ENCODE measurements around the gene ANTKMT.

DNA sequence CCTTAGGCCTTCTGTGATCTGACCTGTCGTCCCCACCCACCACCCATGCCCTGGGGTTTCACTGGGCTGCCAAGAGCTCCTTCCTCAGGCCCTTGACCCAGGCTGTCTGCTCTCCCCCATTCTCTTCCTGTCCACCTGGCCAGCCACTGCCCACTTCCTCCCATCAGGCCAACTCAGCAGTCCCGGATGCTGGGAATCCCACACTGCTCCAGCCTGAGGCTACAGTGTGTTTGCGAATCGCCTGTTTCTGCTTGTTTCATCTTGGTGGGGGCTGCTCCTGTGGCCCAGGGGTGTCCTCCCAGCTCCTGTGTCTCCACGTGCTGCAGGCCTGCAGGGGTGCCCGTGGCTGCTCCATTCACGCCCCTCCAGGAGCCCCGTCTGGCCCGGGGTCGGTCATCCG, 6.9 kb upstream of the ANTKMT start:
- TF ChIP-seq, protein P1, sequence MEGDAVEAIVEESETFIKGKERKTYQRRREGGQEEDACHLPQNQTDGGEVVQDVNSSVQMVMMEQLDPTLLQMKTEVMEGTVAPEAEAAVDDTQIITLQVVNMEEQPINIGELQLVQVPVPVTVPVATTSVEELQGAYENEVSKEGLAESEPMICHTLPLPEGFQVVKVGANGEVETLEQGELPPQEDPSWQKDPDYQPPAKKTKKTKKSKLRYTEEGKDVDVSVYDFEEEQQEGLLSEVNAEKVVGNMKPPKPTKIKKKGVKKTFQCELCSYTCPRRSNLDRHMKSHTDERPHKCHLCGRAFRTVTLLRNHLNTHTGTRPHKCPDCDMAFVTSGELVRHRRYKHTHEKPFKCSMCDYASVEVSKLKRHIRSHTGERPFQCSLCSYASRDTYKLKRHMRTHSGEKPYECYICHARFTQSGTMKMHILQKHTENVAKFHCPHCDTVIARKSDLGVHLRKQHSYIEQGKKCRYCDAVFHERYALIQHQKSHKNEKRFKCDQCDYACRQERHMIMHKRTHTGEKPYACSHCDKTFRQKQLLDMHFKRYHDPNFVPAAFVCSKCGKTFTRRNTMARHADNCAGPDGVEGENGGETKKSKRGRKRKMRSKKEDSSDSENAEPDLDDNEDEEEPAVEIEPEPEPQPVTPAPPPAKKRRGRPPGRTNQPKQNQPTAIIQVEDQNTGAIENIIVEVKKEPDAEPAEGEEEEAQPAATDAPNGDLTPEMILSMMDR (IDR thresholded peaks at IDR 0.05): no peak
- no peak for TF ChIP-seq POLR2A (IDR thresholded peaks at IDR 0.05)
- no peak for TF ChIP-seq EP300 (IDR thresholded peaks at IDR 0.05)
